ENCODE measurements around the gene NOTCH1. TPM values are rescaled to one million over a fixed set of nuclear protein-coding genes. Genes with fewer than 3 reads are reported as not detected.

NOTCH1 gene
- total and polyA plus RNA-seq, 2 of the 13 experiments (the other 11 are each of a cell fraction or from before 2014, with no cell fraction given) = 0.09 to 0.35 TPM

- no peak for TF ChIP-seq PAX8 (CRISPR knock-in tag; IDR thresholded peaks at IDR 0.05; ENCODE audit: borderline replicate concordance)
- 0 out of 2 replicates have a peak, but pooled peaks have one; percentile 24 for TF ChIP-seq ATF7-NPFF (CRISPR knock-in tag; IDR thresholded peaks at IDR 0.05; ENCODE audit: low read depth)
- no peak for TF ChIP-seq ZMYM4 (CRISPR knock-in tag; IDR thresholded peaks at IDR 0.05)
- 0 out of 2 replicates have a peak, but pooled peaks have one; percentile 40 for TF ChIP-seq KDM4B (CRISPR knock-in tag; IDR thresholded peaks at IDR 0.05)
- TF ChIP-seq PHF21A (CRISPR knock-in tag; IDR thresholded peaks at IDR 0.05) = peak; percentile 12; the same call in 1 of the 2 replicates
- peak; percentile 70 for TF ChIP-seq TFDP2 (CRISPR knock-in tag; IDR thresholded peaks at IDR 0.05)
- TF ChIP-seq MAFF (IDR thresholded peaks at IDR 0.05; ENCODE audit: low read depth, low read length) = no peak
- peak; percentile 81 for TF ChIP-seq POLR2AphosphoS5 (IDR thresholded peaks at IDR 0.05; ENCODE audit: low read depth, low read length)
- no peak for TF ChIP-seq SNRNP70 (IDR thresholded peaks at IDR 0.05; ENCODE audit: low read depth, low read length)
- peak; percentile 64 for TF ChIP-seq MAX (IDR thresholded peaks at IDR 0.05)
- TF ChIP-seq MLLT10 (CRISPR knock-in tag; IDR thresholded peaks at IDR 0.05) = no peak
- no peak for TF ChIP-seq ZC3H4 (CRISPR knock-in tag; IDR thresholded peaks at IDR 0.05; ENCODE audit: borderline replicate concordance)
- no peak for TF ChIP-seq RBM22 (optimal IDR thresholded peaks at IDR 0.05; ENCODE audit: low read length)
- TF ChIP-seq SMARCC2 (IDR thresholded peaks at IDR 0.05) = no peak
- no peak for TF ChIP-seq JUN (CRISPR knock-in tag; IDR thresholded peaks at IDR 0.05)
- TF ChIP-seq CREB3 (CRISPR knock-in tag; IDR thresholded peaks at IDR 0.05) = no peak
- TF ChIP-seq ARNTL (CRISPR knock-in tag; IDR thresholded peaks at IDR 0.05) = no peak
- TF ChIP-seq MEIS2 (CRISPR knock-in tag; IDR thresholded peaks at IDR 0.05) = no peak; the same call in none of the 2 replicates
- TF ChIP-seq ZNF253 (CRISPR knock-in tag; IDR thresholded peaks at IDR 0.05; ENCODE audit: borderline replicate concordance) = no peak
- TF ChIP-seq ZNF367 (CRISPR knock-in tag; IDR thresholded peaks at IDR 0.05; ENCODE audit: borderline replicate concordance) = no peak
- TF ChIP-seq CREBL2 (CRISPR knock-in tag; IDR thresholded peaks at IDR 0.05; ENCODE audit: borderline replicate concordance) = no peak; the same call in 1 of the 2 replicates
- TF ChIP-seq ZBTB25 (CRISPR knock-in tag; IDR thresholded peaks at IDR 0.05) = peak; percentile 46; the same call in 1 of the 2 replicates
- no peak for TF ChIP-seq NFIB (CRISPR knock-in tag; IDR thresholded peaks at IDR 0.05; ENCODE audit: borderline replicate concordance)
- TF ChIP-seq KAT7 (CRISPR knock-in tag; IDR thresholded peaks at IDR 0.05; ENCODE audit: borderline replicate concordance) = no peak
- no peak for TF ChIP-seq BATF2 (CRISPR knock-in tag; IDR thresholded peaks at IDR 0.05)
- no peak for TF ChIP-seq ZNF326 (CRISPR knock-in tag; IDR thresholded peaks at IDR 0.05; ENCODE audit: borderline replicate concordance)
- TF ChIP-seq TCF7L2 (IDR thresholded peaks at IDR 0.05; ENCODE audit: low read depth, low read length) = no peak
- no peak; the same call in 1 of the 2 replicates for TF ChIP-seq ZNF430 (CRISPR knock-in tag; IDR thresholded peaks at IDR 0.05)
Measured at GRCh38 chr9:136483589-136484152, 62.2 kb downstream of the NOTCH1 start (continued).
